ENCODE data around the gene ZSCAN10.
"Not testable (repeated sequence)": the region's sequence is repeated elsewhere in the genome, so short reads cannot be mapped to it uniquely, and the experiment has no call there.

ZSCAN10 gene

DNA sequence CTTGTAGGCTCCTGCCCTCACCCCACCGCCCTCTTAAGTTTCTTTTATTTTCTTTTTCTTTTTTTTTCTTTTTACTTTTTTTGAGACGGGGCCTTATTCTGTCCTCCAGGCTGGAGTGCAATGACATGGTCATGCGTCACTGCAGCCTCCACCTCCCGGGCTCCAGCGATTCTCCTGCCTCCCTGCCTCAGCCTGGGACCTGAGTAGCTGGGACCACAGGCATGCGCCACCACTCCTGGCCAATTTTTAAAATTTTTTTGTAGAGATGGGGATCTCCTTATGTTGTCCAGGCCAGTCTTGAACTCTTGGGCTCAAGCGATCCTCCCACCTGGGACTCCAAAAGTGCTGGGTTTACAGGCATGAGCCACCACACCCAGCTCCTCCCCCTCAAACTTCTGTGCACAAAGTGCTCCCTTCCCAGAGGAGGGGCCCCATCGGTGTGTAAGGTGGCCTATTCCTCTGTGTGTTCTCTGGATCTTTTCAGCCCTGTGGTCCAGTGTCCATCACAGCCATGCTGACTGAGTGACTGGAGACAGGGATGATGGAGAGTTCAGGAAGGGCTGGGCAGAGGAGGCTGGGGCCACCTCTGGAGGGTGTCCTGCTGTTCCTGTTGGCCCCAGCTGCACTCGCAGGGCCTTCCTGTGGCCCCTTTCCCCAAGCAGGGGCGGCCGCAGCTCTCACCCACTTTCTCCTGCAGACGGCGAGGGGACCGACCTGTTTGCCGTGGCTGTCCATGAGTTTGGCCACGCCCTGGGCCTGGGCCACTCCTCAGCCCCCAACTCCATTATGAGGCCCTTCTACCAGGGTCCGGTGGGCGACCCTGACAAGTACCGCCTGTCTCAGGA is 42.5 kb downstream of the ZSCAN10 start:
- TF ChIP-seq, protein P1, sequence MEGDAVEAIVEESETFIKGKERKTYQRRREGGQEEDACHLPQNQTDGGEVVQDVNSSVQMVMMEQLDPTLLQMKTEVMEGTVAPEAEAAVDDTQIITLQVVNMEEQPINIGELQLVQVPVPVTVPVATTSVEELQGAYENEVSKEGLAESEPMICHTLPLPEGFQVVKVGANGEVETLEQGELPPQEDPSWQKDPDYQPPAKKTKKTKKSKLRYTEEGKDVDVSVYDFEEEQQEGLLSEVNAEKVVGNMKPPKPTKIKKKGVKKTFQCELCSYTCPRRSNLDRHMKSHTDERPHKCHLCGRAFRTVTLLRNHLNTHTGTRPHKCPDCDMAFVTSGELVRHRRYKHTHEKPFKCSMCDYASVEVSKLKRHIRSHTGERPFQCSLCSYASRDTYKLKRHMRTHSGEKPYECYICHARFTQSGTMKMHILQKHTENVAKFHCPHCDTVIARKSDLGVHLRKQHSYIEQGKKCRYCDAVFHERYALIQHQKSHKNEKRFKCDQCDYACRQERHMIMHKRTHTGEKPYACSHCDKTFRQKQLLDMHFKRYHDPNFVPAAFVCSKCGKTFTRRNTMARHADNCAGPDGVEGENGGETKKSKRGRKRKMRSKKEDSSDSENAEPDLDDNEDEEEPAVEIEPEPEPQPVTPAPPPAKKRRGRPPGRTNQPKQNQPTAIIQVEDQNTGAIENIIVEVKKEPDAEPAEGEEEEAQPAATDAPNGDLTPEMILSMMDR (IDR thresholded peaks at IDR 0.05; ENCODE audit: extremely low read depth, missing control alignments), result no peak
- no peak for DNase-seq (ENCODE audit: low spot score)

DNA sequence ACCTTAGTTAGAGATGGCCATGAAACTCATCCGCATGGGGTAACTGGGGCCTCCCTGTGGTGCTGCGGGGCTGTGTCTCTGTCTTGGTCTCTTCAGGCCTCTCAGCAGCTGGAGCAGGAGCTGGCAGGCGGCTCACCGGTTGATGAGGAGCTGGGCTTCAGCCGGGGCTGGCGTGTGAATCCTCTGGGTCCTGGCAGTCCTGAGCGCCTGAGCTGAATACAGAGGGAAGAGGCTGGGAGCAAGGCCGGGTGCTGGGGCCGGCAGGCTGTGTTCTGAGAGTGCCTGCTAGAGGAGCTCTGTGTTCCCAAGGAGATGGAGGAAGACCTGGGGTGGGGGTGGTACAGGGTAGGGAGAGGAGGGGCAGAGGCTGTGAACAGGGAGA is 43.4 kb downstream of the ZSCAN10 start:
- not testable (repeated sequence) for DNase-seq (ENCODE audit: low spot score)

DNA sequence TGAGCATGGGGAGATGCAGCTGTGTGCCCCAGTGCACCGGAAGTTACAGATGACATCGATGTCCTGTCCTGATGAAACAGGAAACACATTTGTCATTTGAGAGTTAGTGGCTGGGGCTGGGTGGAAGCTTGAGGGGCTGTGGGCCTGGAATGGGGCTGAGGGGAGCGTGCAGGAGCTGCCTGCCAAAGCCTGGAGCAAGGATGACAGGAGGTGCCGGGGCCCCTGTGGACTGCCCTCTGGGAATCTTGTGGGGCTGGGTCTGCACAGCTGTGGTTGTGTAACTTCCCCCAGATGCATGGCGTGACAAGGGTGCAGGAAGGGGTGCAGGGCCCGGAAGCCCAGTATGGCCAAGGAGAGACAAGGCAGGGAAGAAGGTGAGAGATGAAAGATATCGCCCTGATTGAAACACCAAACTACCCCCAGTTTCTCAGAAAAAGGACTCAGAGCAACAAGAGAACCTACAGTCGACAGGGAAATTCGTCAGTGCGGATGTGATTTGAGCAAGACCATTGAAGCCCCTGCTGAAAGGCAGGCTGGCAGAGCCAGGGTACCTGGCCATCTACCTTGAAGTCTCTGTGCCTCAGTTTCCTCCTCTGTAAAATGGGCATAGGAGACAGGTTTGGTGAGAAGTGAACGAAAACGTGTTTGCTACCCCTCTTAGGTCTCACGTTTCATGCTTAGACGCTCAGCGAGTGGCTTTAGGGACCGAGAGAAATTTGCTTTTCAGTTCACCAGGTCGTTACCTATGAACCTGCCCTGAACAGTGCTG is 43.9 kb downstream of the ZSCAN10 start:
- DNase-seq (ENCODE audit: low spot score), result no peak
- TF ChIP-seq, protein P1 (IDR thresholded peaks at IDR 0.05; ENCODE audit: extremely low read depth, missing control alignments), result no peak

DNA sequence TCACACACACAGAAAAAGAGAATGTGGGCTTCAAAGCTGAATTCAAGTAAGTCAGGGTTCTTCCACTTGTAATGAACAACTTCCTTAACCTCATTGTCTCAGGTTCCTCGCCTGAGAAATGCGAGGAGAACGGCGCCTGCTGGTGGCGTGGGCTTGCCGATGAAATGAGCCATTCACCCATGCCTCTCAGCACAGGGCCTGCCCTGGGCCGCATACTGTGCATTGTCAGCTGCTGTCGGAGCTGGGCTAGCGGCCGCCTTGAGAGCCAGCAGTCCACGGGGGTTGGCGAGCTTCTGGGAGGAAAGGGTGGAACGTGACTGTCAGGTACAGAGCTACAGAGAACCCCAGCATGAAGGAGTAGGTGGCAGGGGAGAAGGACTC is 45.8 kb downstream of the ZSCAN10 start:
- not testable (repeated sequence) for DNase-seq (ENCODE audit: low spot score)

DNA sequence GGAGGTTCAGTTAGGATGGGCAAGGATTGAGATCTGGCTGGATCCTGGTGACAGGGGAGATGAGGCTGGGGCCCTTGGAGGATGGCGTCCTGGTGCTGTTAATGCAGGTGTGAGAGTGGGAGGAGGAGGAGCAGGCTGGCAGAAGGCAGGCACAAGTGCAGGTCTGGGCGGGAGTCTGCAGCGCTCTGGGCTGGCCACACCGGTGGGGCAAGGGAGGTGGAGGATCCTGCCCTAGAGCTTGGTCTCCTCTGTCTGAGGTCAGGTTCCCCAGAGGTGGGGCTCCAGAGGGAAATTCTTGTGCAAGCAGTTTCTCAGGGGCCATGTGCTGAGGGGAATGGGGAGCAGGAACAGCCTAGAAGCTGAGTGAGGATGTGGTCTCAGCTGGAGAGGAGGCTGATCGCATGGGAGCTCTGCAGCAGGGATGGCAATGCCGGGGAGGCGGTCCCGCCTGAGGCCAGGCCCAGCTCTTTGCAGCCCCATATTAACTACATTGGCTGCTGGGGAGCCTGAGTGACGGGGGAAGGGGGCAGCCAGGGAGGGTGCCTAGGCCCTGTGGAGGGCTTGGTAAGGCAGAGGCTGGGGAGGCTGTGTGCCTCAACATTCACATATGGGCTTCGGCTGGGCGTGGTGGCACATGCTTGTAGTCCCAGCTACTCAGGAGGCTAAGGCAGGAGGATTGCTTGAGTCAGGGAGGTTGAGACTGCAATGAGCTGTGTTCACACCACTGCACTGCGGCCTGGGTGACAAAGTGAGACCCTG is 46.3 kb downstream of the ZSCAN10 start:
- DNase-seq (ENCODE audit: low spot score), result not testable (repeated sequence)

DNA sequence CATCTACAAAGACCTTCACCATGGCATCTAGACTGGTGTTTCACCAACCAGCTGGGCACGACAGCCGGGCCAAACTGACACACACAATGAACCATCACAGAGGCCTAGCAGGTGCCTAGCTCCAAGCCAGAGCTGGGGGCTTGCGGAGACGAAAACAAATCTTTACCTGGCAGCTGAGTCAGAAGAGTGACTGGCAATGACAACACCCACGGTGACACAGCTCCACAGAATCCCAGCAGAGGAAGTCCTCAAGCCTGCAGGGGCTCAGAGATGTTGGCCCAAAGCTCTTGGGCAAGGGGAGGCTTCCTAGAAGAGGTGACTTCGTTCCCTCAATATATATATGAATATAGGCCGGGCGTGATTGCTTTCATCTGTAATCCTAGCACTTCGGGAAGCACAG is 47.6 kb downstream of the ZSCAN10 start:
- DNase-seq (ENCODE audit: low spot score), result no peak
- TF ChIP-seq, protein P1 (IDR thresholded peaks at IDR 0.05; ENCODE audit: extremely low read depth, missing control alignments), result no peak

DNA sequence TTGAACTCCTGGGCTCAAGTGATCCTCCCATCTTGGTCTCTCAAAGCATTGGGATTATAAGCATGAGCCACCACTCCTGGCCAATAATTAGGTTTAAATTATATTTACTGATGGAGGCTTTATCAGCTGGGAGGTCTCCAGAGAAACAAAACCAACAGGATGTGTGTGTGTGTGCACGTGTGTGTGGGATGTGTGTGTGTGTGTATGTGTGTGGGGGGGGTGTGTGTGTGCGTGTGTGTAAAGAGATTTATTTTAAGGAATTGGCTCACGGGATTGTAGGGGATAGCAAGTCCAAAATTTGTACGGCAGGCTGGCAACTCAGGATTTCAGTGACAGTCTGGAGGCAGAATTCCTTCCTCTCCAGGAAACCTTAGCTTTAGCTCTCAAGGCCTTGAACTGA is 48.1 kb downstream of the ZSCAN10 start:
- DNase-seq (ENCODE audit: low spot score), result no peak
- TF ChIP-seq, protein P1 (IDR thresholded peaks at IDR 0.05; ENCODE audit: extremely low read depth, missing control alignments), result no peak

DNA sequence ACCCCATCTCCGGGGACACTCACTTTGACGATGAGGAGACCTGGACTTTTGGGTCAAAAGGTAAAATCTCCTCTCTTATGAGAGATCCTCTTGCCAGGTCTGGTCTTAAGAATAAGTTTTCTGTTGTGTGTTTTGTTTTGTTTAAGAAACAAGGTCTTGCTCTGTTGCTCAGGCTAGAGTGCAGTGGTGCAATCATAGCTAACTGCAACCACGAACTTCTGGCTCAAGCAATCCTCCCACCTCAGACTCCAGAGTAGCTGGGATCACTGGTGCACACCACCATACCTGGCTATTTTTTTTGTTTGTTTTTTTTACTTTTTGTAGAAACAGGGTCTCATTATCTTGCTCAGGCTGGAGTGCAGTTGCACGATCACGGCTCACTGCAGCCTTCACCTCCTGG is 48.6 kb downstream of the ZSCAN10 start:
- TF ChIP-seq, protein P1 (IDR thresholded peaks at IDR 0.05; ENCODE audit: extremely low read depth, missing control alignments), result no peak
- DNase-seq (ENCODE audit: low spot score), result no peak
